Measurements from ENCODE around the gene FOXO6.
A peak's percentile ranks its signal among the peaks of the same experiment; 100 is the strongest.

Gene FOXO6

DNA sequence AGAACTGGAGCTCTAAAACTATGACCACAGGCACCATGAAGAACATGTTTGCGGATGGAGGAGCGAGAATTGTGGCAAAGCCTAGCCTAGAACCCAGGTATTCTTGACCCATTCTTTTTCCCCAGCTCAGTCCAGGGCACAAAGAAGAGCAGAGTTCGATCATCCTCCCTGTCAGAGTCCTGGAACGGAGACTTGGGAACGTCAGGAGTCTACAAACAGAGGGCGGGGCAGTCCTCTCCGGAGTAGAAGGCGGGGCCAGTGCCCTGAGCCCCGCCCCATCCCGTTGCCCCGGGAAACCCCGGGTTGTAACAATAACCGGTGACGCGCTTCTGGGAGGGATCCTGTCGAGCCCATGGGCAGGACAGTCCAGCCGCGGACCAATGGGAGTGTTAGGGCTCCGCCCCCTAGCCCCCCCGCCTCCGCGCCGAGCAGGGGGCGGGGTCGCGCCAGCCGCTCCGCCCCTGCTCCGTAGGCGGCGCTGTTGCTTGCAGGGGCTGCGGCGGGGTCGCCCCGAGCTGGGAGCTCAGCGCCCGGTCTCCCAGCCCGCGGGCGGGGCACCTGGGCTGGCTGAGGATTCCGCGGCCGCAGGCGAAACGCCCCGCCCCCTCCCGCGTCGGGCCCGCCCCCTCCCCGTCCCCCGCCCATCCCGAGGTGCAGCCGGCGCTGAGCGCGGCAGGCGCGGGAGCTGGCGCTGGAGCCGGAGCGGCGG is at the start of gene FOXO6:
FOXO6 (plus strand) TSS at position 649 of the 709 bp plus-strand sequence.
- POLR2A ChIA-PET: interaction anchor here (0.8 to 1.5 kb wide), 4 partner anchors 10 to 57 kb away, joined by 3 to 4 read pairs (median 3); no protein-coding TSS in a partner anchor
- CTCF ChIA-PET: interaction anchor here (0.6 to 1.6 kb wide), 8 partner anchors 10 to 200 kb away, joined by 3 to 7 read pairs (median 4); no protein-coding TSS in a partner anchor
- DNase-seq (ENCODE audit: extremely low spot score): peak; percentile 99
- TF ChIP-seq FOXA1 (IDR thresholded peaks at IDR 0.05) (no peak), FOXK2 (IDR thresholded peaks at IDR 0.05) (no peak), FOXM1 (IDR thresholded peaks at IDR 0.05; ENCODE audit: borderline replicate concordance) (no peak), ZNF384 (IDR thresholded peaks at IDR 0.05) (no peak), BHLHE40 (IDR thresholded peaks at IDR 0.05; ENCODE audit: borderline replicate concordance) (no peak), L3MBTL2 (conservative IDR thresholded peaks at IDR 0.05) (no peak), NFRKB (IDR thresholded peaks at IDR 0.05) (no peak), LEF1 (IDR thresholded peaks at IDR 0.05; ENCODE audit: borderline replicate concordance) (no peak), CTBP1 (IDR thresholded peaks at IDR 0.05; ENCODE audit: borderline replicate concordance) (no peak), ARNT (IDR thresholded peaks at IDR 0.05) (no peak), ELF4 (IDR thresholded peaks at IDR 0.05) (no peak), HDGF (IDR thresholded peaks at IDR 0.05; ENCODE audit: borderline replicate concordance) (no peak), SP1 (IDR thresholded peaks at IDR 0.05) (no peak), TARDBP (IDR thresholded peaks at IDR 0.05) (no peak)
- TF ChIP-seq, protein P1, sequence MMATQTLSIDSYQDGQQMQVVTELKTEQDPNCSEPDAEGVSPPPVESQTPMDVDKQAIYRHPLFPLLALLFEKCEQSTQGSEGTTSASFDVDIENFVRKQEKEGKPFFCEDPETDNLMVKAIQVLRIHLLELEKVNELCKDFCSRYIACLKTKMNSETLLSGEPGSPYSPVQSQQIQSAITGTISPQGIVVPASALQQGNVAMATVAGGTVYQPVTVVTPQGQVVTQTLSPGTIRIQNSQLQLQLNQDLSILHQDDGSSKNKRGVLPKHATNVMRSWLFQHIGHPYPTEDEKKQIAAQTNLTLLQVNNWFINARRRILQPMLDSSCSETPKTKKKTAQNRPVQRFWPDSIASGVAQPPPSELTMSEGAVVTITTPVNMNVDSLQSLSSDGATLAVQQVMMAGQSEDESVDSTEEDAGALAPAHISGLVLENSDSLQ (IDR thresholded peaks at IDR 0.05): no peak

DNA sequence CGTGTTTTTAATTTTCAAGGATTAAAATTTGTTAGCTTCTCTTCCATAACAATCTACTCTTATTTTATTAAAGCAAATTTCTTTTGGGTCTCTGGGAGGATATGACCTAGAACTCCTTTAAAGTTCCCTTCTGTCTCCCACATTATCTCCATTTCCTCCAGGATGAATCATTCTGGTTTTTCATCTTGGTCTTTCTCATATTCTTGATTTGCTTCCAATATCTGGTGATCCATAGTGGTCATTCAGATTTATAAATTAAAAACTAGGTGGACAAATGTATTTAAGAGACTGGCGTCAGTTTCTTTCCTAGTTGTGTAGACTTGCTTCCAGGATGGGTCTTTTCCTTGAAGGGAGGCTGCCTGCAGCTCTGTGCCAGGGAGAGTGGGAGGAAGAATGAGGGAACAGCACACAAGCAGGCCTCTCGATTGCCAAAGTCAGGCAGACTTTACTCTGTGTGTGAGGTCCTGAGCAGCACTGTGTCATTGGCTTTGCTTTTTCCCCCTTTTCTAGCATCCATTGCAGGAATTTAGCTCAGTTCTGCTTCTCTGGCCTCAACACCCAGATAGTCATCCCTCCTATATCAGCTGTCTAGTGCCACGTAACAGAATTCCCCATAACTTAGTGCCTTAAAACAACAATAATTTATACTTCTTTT is 48.1 kb upstream of the FOXO6 start:
- CTCF ChIA-PET: interaction anchor here (0.7 to 1.8 kb wide), 7 partner anchors 20 to 120 kb away, joined by 3 to 5 read pairs (median 4); no protein-coding TSS in a partner anchor
- DNase-seq (ENCODE audit: extremely low spot score): no peak
- TF ChIP-seq FOXK2 (IDR thresholded peaks at IDR 0.05): no peak
- no peak for TF ChIP-seq ARNT (IDR thresholded peaks at IDR 0.05)
- no peak for TF ChIP-seq L3MBTL2 (conservative IDR thresholded peaks at IDR 0.05)
- no peak for TF ChIP-seq TARDBP (IDR thresholded peaks at IDR 0.05)
- no peak for TF ChIP-seq CTBP1 (IDR thresholded peaks at IDR 0.05; ENCODE audit: borderline replicate concordance)
- no peak for TF ChIP-seq LEF1 (IDR thresholded peaks at IDR 0.05; ENCODE audit: borderline replicate concordance)
- TF ChIP-seq, protein P1 (IDR thresholded peaks at IDR 0.05): no peak
- TF ChIP-seq ZNF384 (IDR thresholded peaks at IDR 0.05): no peak
- TF ChIP-seq BHLHE40 (IDR thresholded peaks at IDR 0.05; ENCODE audit: borderline replicate concordance): no peak
- no peak for TF ChIP-seq SP1 (IDR thresholded peaks at IDR 0.05)
- POLR2A ChIA-PET: no interaction called here

DNA sequence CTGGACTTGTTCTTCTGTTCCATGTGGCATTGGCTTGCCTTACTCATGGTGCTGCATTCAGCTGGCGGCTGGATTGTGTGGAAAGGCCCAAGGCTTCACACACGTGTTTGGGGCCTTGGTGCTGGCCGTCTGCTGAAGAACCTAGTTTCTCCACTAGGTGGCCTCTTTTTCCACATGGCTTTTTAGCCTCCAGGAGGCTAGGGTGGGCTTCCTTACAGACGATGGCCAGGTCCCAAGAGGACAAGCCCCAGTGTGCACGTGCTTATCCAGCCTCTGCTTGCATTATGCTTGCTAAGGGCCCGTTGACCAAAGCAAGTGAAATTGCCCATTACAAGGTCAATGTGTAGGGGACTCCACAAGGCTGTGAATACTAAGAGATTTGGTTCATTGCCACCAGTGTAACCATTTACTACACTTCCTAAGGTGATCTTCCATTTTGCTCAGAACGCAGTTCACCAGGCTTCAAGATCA is 47.5 kb upstream of the FOXO6 start:
- peak; percentile 70 for DNase-seq (ENCODE audit: extremely low spot score)
- TF ChIP-seq TARDBP (IDR thresholded peaks at IDR 0.05): no peak
- peak; percentile 87 for TF ChIP-seq L3MBTL2 (conservative IDR thresholded peaks at IDR 0.05)

DNA sequence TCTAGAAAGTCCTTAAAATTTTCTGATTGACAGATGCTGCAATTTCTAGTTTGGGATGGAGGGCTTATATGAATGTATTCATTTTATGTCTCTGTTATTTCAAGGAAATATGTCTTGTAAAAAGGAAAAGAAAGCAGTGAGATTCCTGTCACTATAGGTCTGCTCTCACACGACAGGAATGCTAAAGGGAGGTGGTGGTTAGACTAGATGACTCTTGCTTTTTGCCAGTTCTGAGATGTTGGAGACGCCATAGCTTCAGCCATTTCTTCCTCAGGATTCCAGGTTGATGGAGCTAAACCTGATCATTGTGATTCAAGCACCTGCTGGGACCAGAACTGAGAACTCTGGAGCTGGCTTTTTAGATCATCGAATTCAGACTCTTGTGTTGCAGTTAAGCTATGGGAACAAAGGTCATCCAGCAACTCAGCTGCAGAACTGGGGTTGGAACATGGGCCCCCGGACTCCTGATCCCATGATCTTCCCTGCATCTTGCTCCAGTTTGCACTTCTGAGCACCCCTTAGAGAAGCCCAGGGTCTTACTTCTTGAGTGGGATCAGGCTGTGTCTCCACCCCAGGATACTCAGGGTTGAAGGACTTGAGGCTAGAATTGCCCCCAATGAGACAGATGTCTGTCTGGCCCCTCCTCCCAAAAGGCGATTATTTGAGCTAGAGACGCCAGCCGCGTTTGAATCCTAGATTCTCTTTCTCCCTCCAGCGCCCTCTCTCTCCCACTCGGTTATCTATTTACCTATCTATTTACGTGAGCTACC is 46.7 kb upstream of the FOXO6 start:
- DNase-seq (ENCODE audit: extremely low spot score): no peak
- CTCF ChIA-PET: interaction anchor here (0.7 to 1.5 kb wide), 11 partner anchors 9 to 118 kb away, joined by 3 to 10 read pairs (median 4); no protein-coding TSS in a partner anchor
- POLR2A ChIA-PET: interaction anchor here (0.7 kb wide), 1 partner anchor 15 kb away, joined by 3 read pairs; no protein-coding TSS in a partner anchor
- TF ChIP-seq HDGF (IDR thresholded peaks at IDR 0.05; ENCODE audit: borderline replicate concordance): no peak
- TF ChIP-seq LEF1 (IDR thresholded peaks at IDR 0.05; ENCODE audit: borderline replicate concordance): no peak
- TF ChIP-seq FOXA1 (IDR thresholded peaks at IDR 0.05): no peak
- no peak for TF ChIP-seq SP1 (IDR thresholded peaks at IDR 0.05)
- TF ChIP-seq FOXM1 (IDR thresholded peaks at IDR 0.05; ENCODE audit: borderline replicate concordance): no peak
- TF ChIP-seq, protein P1 (IDR thresholded peaks at IDR 0.05): no peak
- no peak for TF ChIP-seq SUZ12 (IDR thresholded peaks at IDR 0.05)
- TF ChIP-seq FOXK2 (IDR thresholded peaks at IDR 0.05): no peak
- TF ChIP-seq ELF4 (IDR thresholded peaks at IDR 0.05): no peak
- no peak for TF ChIP-seq NFRKB (IDR thresholded peaks at IDR 0.05)
- TF ChIP-seq ZNF384 (IDR thresholded peaks at IDR 0.05): no peak
- no peak for TF ChIP-seq CTBP1 (IDR thresholded peaks at IDR 0.05; ENCODE audit: borderline replicate concordance)
- no peak for TF ChIP-seq TARDBP (IDR thresholded peaks at IDR 0.05)

More for the DNA sequence above, 47.5 kb upstream of the FOXO6 start:
- ChIA-PET CTCF (interaction anchor here (0.6 to 1.8 kb wide), 9 partner anchors 9 to 119 kb away, joined by 3 to 5 read pairs (median 4); no protein-coding TSS in a partner anchor), POLR2A (no interaction called here)

DNA sequence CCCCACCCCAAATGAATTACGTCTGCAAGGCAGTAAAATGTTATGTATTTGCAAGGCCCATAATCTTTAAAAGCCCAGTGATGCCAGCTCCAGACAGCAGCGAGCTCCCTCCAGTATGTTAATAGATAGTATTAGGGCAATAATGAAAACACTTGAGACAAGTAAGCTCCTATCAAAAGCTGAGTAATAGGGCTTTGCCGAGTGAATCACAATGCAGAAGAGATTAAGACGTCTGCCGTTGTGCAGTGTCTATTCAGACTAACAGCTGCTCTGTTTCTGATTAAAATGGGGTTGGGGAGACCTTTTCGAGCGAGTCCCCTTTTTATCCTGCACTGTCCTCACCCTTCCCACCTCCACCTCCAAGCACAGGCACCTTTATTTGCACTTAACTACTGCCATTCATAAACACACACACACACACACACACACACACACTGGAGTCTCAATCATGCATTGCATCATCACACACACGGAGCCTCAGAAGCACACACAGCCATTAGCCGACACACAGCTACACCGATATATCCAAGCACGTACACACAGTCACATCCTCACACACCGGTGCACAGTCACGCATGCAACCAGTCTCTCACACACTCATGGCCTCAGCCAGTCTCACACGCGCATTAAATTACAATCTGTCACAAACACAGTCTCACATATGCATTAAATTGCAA is 46.0 kb upstream of the FOXO6 start:
- CTCF ChIA-PET: interaction anchor here (0.7 to 1.5 kb wide), 10 partner anchors 8 to 118 kb away, joined by 3 to 10 read pairs (median 4); no protein-coding TSS in a partner anchor
- POLR2A ChIA-PET: interaction anchor here (0.7 kb wide), 1 partner anchor 14 kb away, joined by 3 read pairs; no protein-coding TSS in a partner anchor
- TF ChIP-seq TARDBP (IDR thresholded peaks at IDR 0.05): no peak
- no peak for DNase-seq (ENCODE audit: extremely low spot score)

Measured in HEK293T (cell line).